NCI-H2171 treated with DMSO at 0.1 percent for 48 hours (cell line): ENCODE measurements around the gene MATN3.
A peak's percentile ranks its signal among the peaks of the same experiment; 100 is the strongest.

Experiments used
- DNase-seq: peaks from one replicate; lab custom pipeline; 2025; lab: John Stamatoyannopoulos, UW

MATN3 gene

DNA sequence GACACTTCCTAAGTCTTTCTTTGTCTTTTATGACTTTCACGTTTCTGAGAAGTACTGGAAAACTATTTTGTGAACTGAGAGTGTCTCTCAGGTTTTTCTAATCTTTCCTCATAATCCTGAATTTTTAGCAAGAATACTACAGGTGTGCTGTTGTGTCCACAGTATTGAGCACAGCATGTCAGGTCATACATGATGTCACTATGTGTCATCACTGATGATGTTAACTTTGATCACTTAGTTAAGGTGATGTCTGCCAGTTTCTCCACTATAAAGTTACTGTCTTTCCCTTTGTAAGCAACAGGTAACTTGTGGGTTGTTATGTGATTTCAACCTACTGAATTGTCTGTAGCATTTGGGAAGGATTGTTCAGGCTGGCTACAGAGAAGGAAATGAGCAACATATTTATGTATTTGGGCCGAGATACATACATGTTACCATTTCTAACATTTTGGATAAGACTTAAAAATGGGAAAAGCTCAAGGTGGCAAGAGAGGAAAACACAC, 11.1 kb downstream of the MATN3 start:
- no peak for DNase-seq

DNA sequence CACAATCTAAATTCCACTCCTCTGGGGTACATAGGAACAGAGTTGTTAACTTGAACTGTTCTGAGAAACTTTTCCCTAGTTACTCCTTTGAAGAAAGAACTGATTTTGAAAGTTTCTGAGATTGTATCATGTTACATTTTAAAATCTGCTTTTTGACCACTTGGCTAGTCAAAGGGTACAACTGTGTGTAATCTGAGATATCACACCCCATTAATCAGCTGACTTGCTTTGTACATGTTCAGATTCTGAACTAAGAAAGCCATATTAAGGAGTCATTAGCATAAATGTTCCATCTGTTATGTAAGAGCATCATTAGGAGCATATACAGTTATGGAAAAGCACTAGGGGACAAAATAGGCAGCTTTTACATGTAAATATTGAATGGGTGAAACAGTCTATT, 18.7 kb downstream of the MATN3 start:
- peak; percentile 13 for DNase-seq

DNA sequence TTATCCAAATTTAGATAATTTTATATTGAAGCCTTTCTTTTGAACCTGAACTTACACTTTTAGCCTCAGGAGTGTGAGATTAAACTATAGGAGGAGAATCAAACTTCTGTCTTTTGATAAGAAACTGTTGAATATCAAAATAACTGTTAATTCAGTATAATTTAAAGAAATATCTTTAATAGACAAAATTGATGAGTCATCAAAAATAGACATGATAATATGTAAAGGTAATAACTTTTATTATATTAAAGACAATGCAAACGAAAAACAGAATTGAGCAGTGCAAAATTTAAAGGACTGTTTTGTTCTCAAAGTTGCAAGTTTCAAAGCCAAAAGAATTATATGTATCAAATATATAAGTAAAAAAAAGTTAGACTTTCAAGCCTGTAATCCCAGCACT, 20.6 kb downstream of the MATN3 start:
- DNase-seq: no peak

DNA sequence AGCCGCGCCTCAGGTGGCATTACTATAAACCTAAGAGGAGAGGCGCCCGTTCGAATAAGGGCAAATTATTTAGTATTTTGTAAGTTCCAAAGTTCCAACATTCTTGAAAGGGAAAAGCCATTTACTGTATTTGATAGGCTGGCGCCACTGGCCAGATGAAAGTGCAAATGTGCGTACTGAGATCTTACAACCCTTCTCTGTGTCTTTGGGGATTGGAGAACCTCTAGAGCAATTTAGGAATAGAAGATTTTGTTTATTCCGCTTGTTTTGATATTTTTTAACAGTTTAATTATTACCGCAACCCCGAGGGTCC, 22.1 kb downstream of the MATN3 start:
- DNase-seq: no peak

DNA sequence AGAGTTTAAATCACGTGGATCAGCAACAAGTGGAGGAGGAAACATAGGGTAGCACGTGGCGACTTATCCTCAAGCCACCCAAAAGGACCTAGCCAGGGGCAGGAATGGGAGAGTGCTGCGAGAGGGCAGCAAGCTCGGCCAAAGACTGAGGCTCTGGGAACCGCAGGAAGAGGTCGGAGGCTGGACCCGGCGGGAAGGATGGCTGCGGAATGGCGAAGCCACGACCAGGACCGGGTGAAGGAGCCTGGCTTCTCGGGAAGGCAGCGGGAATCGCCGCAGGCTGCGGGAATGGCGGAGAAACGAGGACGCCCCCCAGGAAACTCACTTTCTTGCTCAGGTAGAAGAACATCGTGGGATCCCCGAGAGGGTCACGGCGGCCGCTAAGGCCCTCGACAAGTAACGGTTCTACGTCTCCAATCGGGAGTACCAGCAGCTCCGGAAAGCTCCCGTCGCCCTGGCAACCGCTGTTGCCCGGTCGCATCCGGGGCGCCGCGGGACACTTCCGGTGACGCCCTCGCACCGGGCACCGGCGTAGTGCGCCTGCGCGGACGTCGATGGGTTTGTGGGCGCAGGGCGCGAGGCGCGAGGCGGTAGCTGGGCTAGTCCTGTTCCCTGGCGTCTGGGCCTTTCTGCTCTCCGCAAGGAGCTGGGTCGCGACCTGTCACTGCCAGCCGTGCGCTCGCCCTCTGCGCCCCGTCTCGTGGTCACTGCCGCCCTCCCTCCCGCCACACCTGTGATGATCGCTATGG, 22.6 kb downstream of the MATN3 start, which contains the start of gene WDR35:
WDR35 (minus strand) TSS at position 439 of the 749 bp plus-strand sequence; CDS start at position 349, 90 bp downstream.
- peak; percentile 91 for DNase-seq

DNA sequence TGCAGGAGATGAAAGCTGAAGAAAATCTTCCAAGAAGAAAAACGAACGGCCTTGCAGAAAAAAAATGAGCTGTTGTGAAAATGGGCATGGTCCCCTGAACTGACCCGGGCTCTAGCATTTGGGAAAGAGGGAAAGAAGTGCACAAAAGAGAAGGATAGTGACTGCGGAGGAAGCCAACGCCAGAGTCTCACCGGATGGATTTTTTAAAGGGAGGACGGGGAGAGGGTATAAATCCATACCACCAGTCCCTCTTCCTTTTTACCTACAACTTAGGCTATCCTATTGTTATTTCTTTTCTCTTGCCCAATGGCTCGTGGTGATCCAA, 23.2 kb downstream of the MATN3 start:
- DNase-seq: no peak

DNA sequence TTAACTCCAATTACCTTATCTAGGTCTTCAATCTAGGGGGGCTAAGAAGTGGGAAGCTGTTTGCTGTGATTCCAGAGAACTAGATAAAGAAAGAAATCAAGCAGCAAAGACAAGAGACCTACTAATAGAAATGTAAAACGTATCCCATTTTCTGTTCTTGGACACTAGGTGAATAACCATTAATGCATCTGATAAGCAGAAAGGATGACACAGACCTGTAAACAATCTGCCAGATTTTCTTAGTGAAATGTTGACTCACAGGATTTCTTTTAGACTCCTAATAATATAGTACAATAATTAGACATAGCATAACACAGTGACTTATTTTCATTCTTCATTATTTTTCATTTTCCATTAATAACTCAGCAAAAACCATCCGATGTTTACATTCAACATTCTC, 23.9 kb downstream of the MATN3 start:
- DNase-seq: no peak

DNA sequence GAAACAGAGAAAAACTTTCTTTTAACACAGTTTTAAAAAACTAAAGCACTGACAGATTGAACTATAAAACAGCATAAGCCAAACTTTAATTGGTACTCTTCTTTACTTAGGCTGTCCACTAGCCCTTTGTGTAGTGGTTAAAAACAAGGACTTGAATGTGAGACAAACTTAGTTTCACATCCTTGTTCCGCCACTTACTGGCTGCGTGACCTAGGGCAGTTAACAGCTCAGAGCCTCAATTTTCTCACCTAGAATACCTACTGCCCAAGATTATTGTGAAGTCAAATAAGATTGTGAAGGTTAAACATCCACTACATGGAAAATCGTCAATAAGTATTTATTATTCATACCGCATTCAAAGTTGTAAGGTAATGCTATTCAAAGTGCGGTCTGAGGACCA, 24.5 kb downstream of the MATN3 start:
- no peak for DNase-seq

DNA sequence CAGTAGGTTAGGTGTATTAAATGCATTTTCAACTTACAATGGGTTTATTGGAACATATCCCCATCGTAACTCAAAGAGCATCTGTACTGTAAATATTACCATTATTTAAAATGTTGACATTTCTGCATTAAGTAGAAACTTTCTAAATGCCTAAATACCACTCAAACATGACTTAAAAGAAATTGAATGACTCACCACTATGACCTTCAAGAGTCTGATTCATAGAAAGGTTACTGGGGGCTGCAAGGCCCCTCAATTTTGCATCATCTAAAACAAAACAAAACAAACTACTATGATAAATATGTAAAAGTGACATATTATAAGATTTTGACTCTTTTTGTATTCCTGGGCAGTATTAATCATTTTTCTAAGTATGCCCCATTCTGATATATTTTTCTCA, 30.2 kb downstream of the MATN3 start:
- DNase-seq: no peak

DNA sequence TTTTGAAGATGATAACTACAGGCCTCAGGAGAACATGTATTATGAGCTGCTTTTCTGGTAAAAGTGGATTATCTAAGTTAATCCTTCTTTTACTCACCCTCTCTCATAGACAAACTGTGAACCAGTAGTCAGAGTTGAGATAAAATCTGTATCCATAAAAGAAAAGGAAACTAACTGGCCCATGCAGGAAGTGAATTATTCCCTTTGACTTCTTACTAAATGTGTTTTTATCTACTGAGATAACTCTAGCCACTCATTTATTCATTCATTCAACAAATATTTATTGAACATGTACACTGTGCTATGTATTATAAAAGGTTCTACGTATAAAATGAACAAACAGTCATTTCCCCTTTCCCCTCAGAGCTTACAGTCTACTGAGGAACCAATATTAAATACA, 32.5 kb downstream of the MATN3 start:
- no peak for DNase-seq

DNA sequence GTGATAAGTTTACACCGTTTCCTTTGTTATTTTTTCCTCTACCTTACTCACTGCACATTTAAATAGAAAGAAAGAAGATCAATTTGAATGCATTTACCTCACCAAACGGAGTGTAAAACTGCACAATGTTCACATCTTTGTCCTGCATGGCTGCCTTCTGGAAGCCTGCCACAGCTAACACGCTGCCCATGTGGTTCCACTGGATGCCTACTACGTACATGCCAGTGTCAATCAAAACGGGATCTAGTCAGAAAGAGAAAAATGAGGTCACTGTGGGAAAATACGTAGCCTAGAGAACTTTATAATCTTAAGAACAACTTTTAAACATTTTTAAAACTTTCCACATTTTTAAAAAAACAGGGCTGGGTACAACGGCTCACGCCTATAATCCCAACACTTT, 39.0 kb downstream of the MATN3 start:
- no peak for DNase-seq

DNA sequence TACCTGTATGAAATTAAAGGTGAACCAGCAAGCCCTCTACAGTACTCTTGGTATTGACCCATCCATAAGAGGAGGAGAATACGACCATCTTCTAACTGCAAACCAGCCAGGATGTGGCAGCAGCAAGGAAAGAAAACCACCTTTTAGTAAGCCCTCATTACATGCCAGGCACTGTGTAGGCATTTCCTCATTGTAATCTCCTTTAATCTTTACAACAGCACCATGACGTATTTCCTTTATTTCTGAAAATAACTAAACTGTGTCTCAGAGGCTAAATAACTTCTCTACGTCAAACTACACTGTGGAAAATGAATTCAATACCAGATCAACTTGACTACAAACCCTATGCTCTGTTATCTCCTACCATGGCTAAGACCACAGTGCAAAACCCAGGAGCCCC, 40.8 kb downstream of the MATN3 start:
- no peak for DNase-seq

DNA sequence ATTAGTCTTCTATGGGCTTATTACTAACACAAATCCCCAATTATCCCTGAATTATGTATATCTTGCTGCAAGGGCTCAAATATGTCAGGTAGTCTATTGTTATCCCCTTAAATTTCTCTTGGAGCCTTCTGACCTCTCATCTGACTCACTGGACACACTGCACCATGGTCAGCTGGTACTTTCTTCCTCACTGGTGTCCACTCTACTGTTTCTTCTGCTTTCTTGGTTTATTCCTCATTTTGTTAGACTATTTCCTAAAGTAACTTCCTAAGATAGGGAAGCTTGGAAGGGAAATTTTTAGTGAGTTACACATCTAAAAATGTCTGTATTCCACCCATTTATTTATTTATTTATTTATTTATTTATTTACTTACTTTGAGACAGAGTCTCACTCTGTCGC, 49.1 kb downstream of the MATN3 start:
- DNase-seq: no peak

DNA sequence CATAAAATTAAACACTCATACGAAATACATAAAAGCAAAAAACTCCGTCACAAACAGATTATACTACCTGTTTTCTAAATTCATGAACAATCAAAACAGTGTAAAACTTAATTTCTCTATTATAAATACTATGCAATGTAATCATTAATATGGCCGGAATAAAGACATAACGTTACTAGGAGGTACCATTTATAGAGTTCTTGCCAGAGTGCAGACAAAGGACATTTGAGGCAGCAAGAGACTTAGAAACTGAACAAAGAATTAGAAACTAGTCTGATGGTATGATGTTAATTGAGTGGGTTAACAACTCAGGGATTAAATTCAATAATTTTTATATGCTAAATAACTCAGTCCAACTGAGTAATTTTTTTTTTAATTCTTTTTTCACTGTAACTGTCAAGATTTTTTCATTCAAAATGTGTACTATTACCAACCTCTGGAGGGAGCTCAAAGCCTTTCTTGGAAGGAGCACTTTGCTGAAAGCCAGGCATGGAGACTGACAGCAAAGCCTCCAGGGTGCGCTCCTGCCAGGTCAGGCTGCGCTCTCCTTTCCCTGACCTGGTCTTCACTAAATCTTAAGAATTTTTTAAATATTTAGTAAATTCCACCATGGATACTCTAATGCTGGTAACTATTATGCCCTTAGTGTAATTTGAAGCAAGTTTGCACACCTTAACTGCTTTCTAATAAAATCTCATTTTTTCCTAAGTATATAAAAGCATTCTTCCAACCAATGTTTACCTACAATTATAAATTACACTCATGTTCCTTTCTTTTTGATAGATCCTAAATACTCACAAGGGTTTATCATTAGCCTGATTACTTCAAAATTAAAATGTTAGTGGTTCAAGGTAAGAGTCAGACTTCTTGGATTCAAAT, 56.7 kb downstream of the MATN3 start:
- DNase-seq: peak; percentile 80

DNA sequence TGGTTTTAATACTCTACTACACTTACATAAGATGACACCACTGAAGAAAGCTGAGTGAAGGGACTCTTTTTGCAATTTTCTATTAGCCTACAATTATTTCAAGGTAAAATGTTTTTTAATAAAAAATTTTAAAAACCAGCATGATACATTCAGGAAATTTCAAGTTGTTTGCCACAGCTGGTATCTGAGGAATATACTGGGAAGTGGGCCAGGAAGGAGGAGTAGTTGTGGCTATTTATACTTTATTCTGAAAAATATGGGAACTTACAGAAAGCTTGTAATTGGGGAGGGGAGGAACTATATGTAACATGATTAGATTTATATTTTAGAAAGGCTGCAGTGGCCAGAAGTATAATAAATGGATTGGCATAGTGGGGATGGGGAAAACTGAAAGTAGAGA, 63.4 kb downstream of the MATN3 start:
- no peak for DNase-seq

DNA sequence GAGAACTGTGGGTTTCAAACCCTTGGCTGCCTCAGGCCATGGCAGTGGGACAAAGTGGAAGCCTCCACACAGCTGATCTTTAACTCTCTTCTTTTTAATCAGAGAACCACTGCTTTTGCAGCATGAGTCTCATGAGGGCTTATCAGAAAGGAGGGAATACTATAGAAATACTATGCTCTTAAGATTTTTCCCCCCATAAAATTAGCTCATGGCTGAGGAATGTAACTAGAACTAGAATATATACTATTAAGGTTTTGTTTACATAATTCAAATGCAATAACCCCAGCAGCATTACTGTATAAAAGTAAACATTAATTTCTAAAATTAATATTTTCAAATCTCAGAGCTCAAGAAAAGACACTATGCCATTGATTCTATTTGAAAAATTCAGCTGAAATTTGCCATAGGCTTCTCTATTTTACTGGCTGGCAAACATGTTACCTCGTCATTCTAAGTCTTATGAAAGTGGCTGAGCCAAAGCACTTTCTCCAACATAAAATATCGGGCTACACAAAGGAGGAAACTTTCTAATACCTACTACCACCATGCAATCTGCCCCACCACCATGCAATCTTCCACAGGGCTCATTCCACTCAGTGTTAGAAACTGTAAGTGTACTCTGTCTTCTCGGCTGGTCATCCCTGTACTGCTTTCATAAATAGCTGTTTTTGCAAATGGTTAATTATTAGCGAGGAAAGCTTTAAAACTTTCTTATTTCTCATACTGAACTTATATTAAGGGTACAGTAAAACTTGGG, 65.1 kb downstream of the MATN3 start:
- no peak for DNase-seq

DNA sequence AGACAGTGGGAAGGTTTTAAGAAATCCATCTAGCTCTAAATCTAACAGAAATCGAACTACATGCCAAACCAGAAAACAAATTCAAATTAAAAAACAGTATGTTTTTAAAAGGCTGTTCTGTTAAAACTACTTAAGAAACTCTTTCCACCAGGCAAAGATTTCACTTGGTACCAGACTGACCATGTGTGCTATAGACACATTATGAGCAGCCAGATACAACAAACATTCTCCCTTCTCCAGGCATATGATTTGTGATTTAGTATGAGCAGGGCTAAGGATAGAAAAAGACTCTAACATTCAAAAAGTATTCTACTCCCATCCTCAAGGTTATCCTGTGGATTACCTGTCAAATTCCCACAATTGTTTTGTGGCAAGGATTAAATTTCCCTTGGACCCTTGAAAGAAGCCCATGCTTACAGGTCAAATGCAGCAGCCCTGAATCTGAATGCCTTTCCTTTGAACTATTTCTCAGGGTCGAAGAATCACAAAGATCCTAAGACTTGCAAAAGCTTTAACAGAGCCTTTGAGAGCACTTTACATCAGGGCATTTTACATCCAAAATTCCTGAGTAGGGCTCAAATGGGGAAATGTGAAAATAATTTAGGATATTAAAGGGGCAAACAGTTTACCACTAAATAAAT, 68.1 kb downstream of the MATN3 start:
- no peak for DNase-seq

DNA sequence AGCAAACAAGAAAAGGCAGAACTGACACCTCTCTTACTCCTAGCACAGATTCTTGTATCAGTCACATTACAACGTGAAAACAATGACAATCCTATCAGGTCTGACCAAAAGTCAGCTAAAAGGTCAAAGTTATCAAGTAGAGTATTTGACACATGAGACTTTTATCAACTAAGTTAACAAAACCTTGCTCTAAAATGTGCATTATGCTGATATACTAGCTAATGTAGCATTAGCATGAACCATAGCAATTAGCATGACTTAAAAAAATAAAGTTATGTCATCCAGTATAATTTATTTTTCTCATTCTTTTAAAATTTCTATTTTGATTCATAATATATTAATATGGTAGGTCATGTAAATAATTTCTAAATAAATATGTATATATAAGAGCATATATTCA, 69.3 kb downstream of the MATN3 start:
- no peak for DNase-seq

DNA sequence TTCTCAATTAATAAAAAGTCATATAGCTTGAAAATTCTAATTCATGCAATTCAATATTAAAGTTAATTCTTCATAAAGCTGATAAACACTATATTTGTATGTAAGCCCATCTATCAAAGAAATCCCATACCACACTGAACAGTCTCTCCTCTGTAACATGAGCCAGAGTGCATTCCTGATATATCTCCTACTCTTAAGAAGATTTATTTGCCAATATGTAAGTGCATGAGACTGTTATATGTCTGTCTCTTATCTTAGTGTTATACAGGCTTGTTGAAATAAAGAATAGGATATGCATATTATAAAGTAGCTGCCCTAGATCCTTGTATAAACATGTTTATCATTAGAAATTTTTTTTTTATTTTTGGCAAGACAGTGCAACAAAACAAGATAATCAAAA, 70.3 kb downstream of the MATN3 start:
- no peak for DNase-seq
